Hepatocyte (in vitro differentiated cells): ENCODE data around the gene C2orf81. TPM values are rescaled to one million over a fixed set of nuclear protein-coding genes. Genes with fewer than 3 reads are reported as not detected.
"Not testable (repeated sequence)": the region's sequence is repeated elsewhere in the genome, so short reads cannot be mapped to it uniquely, and the experiment has no call there.

Source experiments
- DNase-seq: peaks from one replicate; pipeline ENCODE4 v3.0.0-alpha.2; 2016; ENCODE audit warnings: low spot score
- H2AFZ ChIP-seq: fragments of 200-600 bp; sonication (generic); 2 replicates; pipeline ENCODE4 v1.6.0; 2016; ENCODE audit warnings: antibody characterized with exemption, mild to moderate bottlenecking
- H3K27ac ChIP-seq: fragments of 200-600 bp; sonication (generic); 2 replicates; pipeline ENCODE4 v1.5.1; 2016; ENCODE audit warnings: mild to moderate bottlenecking
- H3K27me3 ChIP-seq: fragments of 200-600 bp; sonication (generic); 2 replicates; pipeline ENCODE4 v1.6.1; 2016
- H3K36me3 ChIP-seq: fragments of 200-600 bp; sonication (generic); replicated peaks from 2 replicates; pipeline ENCODE4 v1.5.1; 2016; ENCODE audit warnings: low read depth; ENCODE audit not compliant: insufficient read depth
- H3K4me1 ChIP-seq: fragments of 200-600 bp; sonication (generic); 2 replicates; pipeline ENCODE4 v1.5.1; 2016; ENCODE audit warnings: mild to moderate bottlenecking, moderate library complexity; ENCODE audit not compliant: insufficient read depth
- H3K4me2 ChIP-seq: fragments of 200-600 bp; sonication (generic); 2 replicates; pipeline ENCODE4 v1.6.0; 2016
- H3K4me3 ChIP-seq: fragments of 200-600 bp; sonication (generic); 2 replicates; pipeline ENCODE4 v1.5.1; 2016; ENCODE audit warnings: mild to moderate bottlenecking
- H3K79me2 ChIP-seq: fragments of 200-600 bp; sonication (generic); 2 replicates; pipeline ENCODE4 v1.6.0; 2017; ENCODE audit warnings: mild to moderate bottlenecking
- H3K9me2 ChIP-seq: fragments of 200-600 bp; sonication (generic); replicated peaks from 2 replicates; pipeline ENCODE4 v1.6.0; 2017; ENCODE audit warnings: mild to moderate bottlenecking; ENCODE audit not compliant: insufficient read depth
- H3K9me3 ChIP-seq: fragments of 200-600 bp; sonication (generic); 2 replicates; pipeline ENCODE4 v1.5.1; 2016; ENCODE audit warnings: low read depth, mild to moderate bottlenecking
- H4K20me1 ChIP-seq: fragments of 200-600 bp; sonication (generic); 2 replicates; pipeline ENCODE4 v1.6.0; 2016; ENCODE audit warnings: mild to moderate bottlenecking; ENCODE audit not compliant: insufficient read depth, poor library complexity, severe bottlenecking
- EZH2 ChIP-seq: fragments of 200-600 bp; sonication (generic); IDR thresholded peaks from 2 replicates; pipeline ENCODE4 v1.6.1; 2016; ENCODE audit warnings: antibody characterized with exemption, mild to moderate bottlenecking, borderline replicate concordance
- EZH2phosphoT487 ChIP-seq: fragments of 200-600 bp; sonication (generic); IDR thresholded peaks from one replicate; pipeline ENCODE4 v1.6.1; 2018; ENCODE audit warnings: antibody characterized with exemption, mild to moderate bottlenecking, low read depth, moderate library complexity; ENCODE audit not compliant: unreplicated experiment, severe bottlenecking
- WGBS: methylation state at CpG from one replicate; pipeline ENCODE4 v1.1.6; 2016; ENCODE audit warnings: low lambda C conversion rate; ENCODE audit errors: missing lambda C conversion rate; 5-methylcytosine and 5-hydroxymethylcytosine counted together
- polyA plus RNA-seq: library from polyadenylated mRNA; unstranded; fragments of >200 nt; fragmentation: Nextera tagmentation; extraction: Ambion mirVana; gene quantifications from 2 replicates; pipeline ENCODE4 v1.2.1, GENCODE V29; 2016
- total RNA-seq: library from RNA; depleted of rRNA; stranded (reverse); fragments of >200 nt; gene quantifications from 2 replicates; pipeline ENCODE4 v1.2.3, GENCODE V29; 2014
- TF ChIP-seq, protein P1 (sequence below): fragments of 200-600 bp; sonication (generic); IDR thresholded peaks from 2 replicates; pipeline ENCODE4 v1.5.1; 2016; ENCODE audit warnings: antibody characterized with exemption, mild to moderate bottlenecking; ENCODE audit not compliant: poor library complexity

The C2orf81 gene
- total and polyA plus RNA-seq, 2 experiments from 2014 or later: 0.37 to 0.76 TPM

DNA sequence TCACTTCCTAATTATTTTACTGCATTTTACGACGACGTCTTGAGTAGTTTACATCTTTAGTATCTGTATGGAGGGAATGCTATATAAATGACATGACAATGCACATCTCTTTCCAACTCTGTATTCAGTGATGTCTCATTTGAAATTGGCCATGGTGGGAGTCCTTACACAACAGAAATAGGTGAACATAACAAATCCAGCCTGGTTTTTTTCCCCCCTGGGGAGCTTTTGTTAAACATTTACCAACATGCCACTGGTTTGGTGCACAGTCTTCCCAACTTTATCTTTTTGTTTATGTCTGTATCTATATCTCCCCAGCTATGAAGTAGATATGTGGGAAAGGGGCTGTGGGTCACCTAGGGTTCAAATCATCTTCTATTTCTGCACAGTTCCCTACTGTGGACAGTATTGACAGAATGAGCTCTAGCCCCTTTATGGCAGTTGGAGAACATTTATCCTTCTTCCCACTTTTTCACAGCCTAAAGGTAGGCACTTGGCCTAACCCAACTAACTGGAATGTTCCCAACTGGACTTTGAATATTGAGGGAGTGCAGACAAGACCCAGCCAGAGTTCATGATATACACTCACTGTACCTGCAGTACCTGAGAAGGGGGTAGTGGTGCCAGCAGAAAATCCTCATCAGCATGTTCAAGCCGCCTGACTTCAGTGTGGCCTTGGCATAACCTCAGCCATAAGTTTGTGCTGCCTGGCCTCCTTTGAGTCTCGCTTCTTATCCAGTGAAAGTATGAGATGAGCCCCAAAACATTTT lies 26.0 kb upstream of the C2orf81 start:
- DNase-seq: no peak
- Histone ChIP-seq H3K4me3 (no peak overlapping the region), H4K20me1 (no peaks in the 10 kb centered on the region), H3K27ac (no peak overlapping the region), H3K9me2 (no peaks in the 10 kb centered on the region), H3K36me3 (no peaks in the 10 kb centered on the region), H2AFZ (no peak overlapping the region), H3K27me3 (no peaks in the 10 kb centered on the region), H3K4me1 (peaks cover 8% of the 10 kb centered on the region), H3K4me2 (no peak overlapping the region), H3K79me2 (no peaks in the 10 kb centered on the region), H3K9me3 (no peaks in the 10 kb centered on the region)
- no peak for TF ChIP-seq EZH2phosphoT487
- no peak for TF ChIP-seq EZH2
- 92% methylated on average over 5 of the region's 5 CpGs for WGBS

DNA sequence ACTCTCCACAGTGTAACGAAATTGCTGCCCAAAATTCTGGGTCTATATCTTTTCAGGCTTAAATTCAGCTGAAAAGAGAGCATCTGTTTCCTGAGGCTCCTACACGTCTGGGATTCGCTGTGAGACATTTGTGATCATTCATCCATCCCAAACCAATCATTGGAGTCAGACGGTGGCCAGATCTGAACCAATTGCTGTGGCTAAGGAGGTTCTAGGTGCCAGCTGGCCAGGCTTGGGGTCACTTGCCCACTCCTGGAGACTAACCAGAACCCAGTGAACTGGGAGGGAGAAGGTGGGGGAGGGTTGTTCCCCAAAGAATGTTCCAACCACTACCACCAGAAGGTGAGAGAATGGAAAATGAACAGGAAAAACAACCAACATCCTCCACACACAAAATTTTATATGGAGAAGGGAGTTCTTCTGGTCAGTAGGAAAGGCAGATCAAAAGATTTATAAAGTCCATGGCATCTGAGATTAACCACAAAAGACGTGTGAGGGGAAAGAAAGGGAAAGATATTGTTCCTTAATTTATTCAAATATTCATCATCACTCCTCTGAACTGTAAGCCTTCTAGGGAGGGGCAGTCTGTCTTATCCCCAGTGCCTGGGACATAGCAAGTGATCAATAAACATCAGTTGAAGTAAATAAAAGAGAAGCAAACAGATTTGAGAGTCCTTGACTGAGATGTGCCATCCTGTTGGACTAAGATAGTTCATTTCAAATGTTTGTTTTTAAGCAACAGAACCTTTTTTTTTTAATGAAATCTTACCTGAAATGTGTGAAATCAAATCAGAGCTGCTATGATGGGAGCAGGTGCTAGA lies 23.3 kb upstream of the C2orf81 start:
- H3K27me3 ChIP-seq: no peaks in the 10 kb centered on the region
- H3K79me2 ChIP-seq: peaks cover 6% of the 10 kb centered on the region
- peak overlapping the region; percentile 43 for H3K27ac ChIP-seq
- H3K4me3 ChIP-seq: no peak overlapping the region
- no peaks in the 10 kb centered on the region for H3K9me3 ChIP-seq
- H3K4me2 ChIP-seq: peak overlapping the region; percentile 42
- H3K4me1 ChIP-seq: peaks cover 8% of the 10 kb centered on the region
- no peaks in the 10 kb centered on the region for H3K36me3 ChIP-seq
- H4K20me1 ChIP-seq: no peaks in the 10 kb centered on the region
- 63% methylated on average over 5 of the region's 5 CpGs for WGBS
- TF ChIP-seq EZH2phosphoT487 (no peak), EZH2 (no peak)
- TF ChIP-seq, protein P1, sequence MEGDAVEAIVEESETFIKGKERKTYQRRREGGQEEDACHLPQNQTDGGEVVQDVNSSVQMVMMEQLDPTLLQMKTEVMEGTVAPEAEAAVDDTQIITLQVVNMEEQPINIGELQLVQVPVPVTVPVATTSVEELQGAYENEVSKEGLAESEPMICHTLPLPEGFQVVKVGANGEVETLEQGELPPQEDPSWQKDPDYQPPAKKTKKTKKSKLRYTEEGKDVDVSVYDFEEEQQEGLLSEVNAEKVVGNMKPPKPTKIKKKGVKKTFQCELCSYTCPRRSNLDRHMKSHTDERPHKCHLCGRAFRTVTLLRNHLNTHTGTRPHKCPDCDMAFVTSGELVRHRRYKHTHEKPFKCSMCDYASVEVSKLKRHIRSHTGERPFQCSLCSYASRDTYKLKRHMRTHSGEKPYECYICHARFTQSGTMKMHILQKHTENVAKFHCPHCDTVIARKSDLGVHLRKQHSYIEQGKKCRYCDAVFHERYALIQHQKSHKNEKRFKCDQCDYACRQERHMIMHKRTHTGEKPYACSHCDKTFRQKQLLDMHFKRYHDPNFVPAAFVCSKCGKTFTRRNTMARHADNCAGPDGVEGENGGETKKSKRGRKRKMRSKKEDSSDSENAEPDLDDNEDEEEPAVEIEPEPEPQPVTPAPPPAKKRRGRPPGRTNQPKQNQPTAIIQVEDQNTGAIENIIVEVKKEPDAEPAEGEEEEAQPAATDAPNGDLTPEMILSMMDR: no peak
- H2AFZ ChIP-seq: no peak overlapping the region
- DNase-seq: no peak
- no peaks in the 10 kb centered on the region for H3K9me2 ChIP-seq

DNA sequence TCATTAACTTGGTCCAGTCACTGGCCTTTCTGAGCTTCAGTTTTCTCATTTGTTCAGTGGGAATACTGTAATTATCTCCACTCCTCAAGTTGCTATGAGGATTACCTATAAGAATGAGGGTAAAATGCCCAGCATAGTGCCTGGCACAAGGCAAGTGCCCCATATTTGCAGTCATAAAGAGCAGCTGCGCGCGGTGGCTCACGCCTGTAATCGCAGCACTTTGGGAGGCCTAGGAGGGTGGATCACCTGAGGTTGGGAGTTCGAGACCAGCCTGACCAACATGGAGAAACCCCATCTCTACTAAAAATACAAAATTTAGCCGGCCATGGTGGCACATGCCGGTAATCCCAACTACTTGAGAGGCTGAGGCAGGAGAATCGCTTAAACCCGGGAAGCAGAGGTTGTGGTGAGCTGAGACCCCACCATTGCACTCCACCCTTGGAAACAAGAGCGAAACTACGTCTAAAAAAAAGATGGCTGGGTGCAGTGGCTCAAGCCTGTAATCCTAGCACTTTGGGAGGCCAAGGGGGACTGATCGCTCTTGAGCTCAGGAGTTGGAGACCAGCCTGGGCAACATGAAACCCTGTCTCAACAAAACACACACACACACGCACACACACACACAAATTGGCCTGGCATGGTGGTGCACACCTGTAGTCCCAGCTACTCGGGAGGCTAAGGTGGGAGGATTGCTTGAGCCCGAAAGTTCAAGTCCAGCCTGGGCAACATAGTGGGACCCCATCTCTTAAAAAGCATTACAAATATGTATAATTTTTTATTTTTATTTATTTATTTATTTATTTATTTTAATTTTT lies 21.3 kb upstream of the C2orf81 start:
- H3K9me3 ChIP-seq, H3K9me2 ChIP-seq, H3K36me3 ChIP-seq, DNase-seq, H3K27me3 ChIP-seq, H3K4me3 ChIP-seq: not testable (repeated sequence)
- Histone ChIP-seq H3K79me2 (peaks cover 26% of the 10 kb centered on the region), H3K4me2 (peak overlapping the region; percentile 86), H3K27ac (peak overlapping the region; percentile 98), H2AFZ (peak overlapping the region; percentile 50), H3K4me1 (peaks cover 24% of the 10 kb centered on the region), H4K20me1 (peaks cover 19% of the 10 kb centered on the region)
- WGBS: 84% methylated on average over 16 of the region's 16 CpGs

DNA sequence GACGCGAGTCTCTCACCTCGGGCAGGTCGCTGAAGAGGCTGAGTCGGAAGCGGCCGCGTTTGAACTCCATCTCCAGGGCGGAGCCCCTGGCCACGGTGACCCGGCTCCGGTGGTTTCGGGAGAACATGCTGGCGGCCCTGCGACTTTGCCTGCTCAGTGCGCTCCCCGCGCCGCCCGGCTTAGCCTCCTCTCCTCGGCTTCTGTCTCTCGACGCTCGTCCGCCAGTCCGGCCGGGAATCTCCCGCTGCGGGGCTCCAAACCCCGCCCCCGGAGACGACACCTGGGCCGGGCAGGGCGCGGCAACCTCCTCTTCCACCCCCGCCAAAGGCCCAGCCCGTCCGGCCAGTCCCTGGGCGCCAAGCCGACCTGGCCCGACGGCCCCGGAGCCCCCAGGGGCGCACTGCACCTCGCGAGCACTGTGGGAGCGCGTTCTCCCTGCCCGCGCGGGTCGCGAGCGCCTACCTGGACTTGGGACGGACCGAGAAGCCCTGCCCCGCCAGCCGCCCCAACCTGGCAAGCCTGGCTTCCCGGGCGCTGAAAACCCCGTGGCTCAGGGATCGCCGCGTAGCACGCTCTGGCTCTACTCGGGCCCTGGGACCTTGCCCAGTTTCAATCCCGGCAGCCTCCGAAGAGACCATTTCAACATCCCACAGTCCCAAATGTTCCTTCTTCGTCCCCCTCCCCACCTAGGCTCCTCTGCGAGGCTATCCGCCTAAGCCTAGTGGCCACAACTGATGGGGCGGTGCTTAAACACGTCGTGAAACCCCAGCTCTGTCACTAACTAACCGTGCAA lies 20.5 kb upstream of the C2orf81 start, which contains the start of gene RTKN:
TSS of gene RTKN (minus strand) at position 248 of the 793 bp plus-strand sequence. CDS start at position 127, 121 bp downstream.
- Histone ChIP-seq H3K4me2 (peak within 1 kb of the TSS; percentile 86), H3K4me1 (peaks cover 20% of the 10 kb centered on the region), H3K4me3 (peak within 1 kb of the TSS; percentile 8), H3K27ac (peak within 1 kb of the TSS; percentile 98), H3K9me2 (no peaks in the 10 kb centered on the region), H3K9me3 (no peaks in the 10 kb centered on the region), H3K27me3 (no peaks in the 10 kb centered on the region), H4K20me1 (peaks cover 27% of the 10 kb centered on the region), H2AFZ (peak within 1 kb of the TSS; percentile 50), H3K36me3 (no peaks in the 10 kb centered on the region), H3K79me2 (peaks cover 34% of the 10 kb centered on the region)
- 9% methylated on average over 50 of the region's 75 CpGs for WGBS
- DNase-seq: peak; percentile 88
- no peak for TF ChIP-seq EZH2
- TF ChIP-seq EZH2phosphoT487: no peak
